ENCODE results near the gene ZFYVE19. TPM values are rescaled to one million over a fixed set of nuclear protein-coding genes. Genes with fewer than 3 reads are reported as not detected.
A peak's percentile ranks its signal among the peaks of the same experiment; 100 is the strongest.

Gene ZFYVE19
- total and polyA plus RNA-seq, 2 of the 13 experiments (the other 11 are each of a cell fraction or from before 2014, with no cell fraction given), result 23.3 to 44.0 TPM

- TF ChIP-seq ZNF703 (CRISPR knock-in tag; IDR thresholded peaks at IDR 0.05; ENCODE audit: borderline replicate concordance), result no peak
- TF ChIP-seq ETV6 (CRISPR knock-in tag; conservative IDR thresholded peaks at IDR 0.05), result no peak
- TF ChIP-seq ZNF263 (CRISPR knock-in tag; IDR thresholded peaks at IDR 0.05), result peak; percentile 87
- TF ChIP-seq MYNN (CRISPR knock-in tag; IDR thresholded peaks at IDR 0.05; ENCODE audit: low read depth), result no peak
- peak; percentile 58; the same call in 1 of the 2 replicates for TF ChIP-seq RELA (CRISPR knock-in tag; IDR thresholded peaks at IDR 0.05)
- TF ChIP-seq ZNF672 (CRISPR knock-in tag; IDR thresholded peaks at IDR 0.05), result no peak
- TF ChIP-seq ARNT (IDR thresholded peaks at IDR 0.05), result no peak
- TF ChIP-seq ZFP82 (CRISPR knock-in tag; IDR thresholded peaks at IDR 0.05; ENCODE audit: borderline replicate concordance), result no peak
- no peak for TF ChIP-seq ZNF354B (CRISPR knock-in tag; IDR thresholded peaks at IDR 0.05)
- peak; percentile 51; the same call in 1 of the 2 replicates for TF ChIP-seq SALL2 (CRISPR knock-in tag; IDR thresholded peaks at IDR 0.05)
- TF ChIP-seq ZNF562 (CRISPR knock-in tag; IDR thresholded peaks at IDR 0.05; ENCODE audit: borderline replicate concordance), result no peak
- TF ChIP-seq ZNF569 (CRISPR knock-in tag; IDR thresholded peaks at IDR 0.05; ENCODE audit: borderline replicate concordance), result no peak
- TF ChIP-seq MAX (IDR thresholded peaks at IDR 0.05), result no peak; the same call in 1 of the 2 replicates
- no peak for TF ChIP-seq HES4 (CRISPR knock-in tag; IDR thresholded peaks at IDR 0.05; ENCODE audit: borderline replicate concordance)
- TF ChIP-seq PHB2 (IDR thresholded peaks at IDR 0.05; ENCODE audit: partially characterized antibody), result no peak
- TF ChIP-seq SMAD9 (CRISPR knock-in tag; IDR thresholded peaks at IDR 0.05), result no peak
- TF ChIP-seq RFX1 (IDR thresholded peaks at IDR 0.05), result no peak
- TF ChIP-seq ZNF674 (CRISPR knock-in tag; IDR thresholded peaks at IDR 0.05; ENCODE audit: low read depth), result no peak
- TF ChIP-seq ZFP1 (CRISPR knock-in tag; IDR thresholded peaks at IDR 0.05), result no peak
- TF ChIP-seq, protein P1, sequence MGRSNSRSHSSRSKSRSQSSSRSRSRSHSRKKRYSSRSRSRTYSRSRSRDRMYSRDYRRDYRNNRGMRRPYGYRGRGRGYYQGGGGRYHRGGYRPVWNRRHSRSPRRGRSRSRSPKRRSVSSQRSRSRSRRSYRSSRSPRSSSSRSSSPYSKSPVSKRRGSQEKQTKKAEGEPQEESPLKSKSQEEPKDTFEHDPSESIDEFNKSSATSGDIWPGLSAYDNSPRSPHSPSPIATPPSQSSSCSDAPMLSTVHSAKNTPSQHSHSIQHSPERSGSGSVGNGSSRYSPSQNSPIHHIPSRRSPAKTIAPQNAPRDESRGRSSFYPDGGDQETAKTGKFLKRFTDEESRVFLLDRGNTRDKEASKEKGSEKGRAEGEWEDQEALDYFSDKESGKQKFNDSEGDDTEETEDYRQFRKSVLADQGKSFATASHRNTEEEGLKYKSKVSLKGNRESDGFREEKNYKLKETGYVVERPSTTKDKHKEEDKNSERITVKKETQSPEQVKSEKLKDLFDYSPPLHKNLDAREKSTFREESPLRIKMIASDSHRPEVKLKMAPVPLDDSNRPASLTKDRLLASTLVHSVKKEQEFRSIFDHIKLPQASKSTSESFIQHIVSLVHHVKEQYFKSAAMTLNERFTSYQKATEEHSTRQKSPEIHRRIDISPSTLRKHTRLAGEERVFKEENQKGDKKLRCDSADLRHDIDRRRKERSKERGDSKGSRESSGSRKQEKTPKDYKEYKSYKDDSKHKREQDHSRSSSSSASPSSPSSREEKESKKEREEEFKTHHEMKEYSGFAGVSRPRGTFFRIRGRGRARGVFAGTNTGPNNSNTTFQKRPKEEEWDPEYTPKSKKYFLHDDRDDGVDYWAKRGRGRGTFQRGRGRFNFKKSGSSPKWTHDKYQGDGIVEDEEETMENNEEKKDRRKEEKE (IDR thresholded peaks at IDR 0.05), result no peak
- peak; percentile 45; the same call in 1 of the 2 replicates for TF ChIP-seq ZNF788 (CRISPR knock-in tag; IDR thresholded peaks at IDR 0.05; ENCODE audit: borderline replicate concordance)
- TF ChIP-seq ZMYM3 (CRISPR knock-in tag; IDR thresholded peaks at IDR 0.05), result no peak
- TF ChIP-seq EZH2 (conservative IDR thresholded peaks at IDR 0.05; ENCODE audit: low read depth, low read length), result no peak
- no peak for TF ChIP-seq ZNF546 (CRISPR knock-in tag; conservative IDR thresholded peaks at IDR 0.05)
- 0 out of 2 replicates have a peak, but pooled peaks have one; percentile 43 for TF ChIP-seq ZNF205 (CRISPR knock-in tag; IDR thresholded peaks at IDR 0.05)
- TF ChIP-seq PREB (CRISPR knock-in tag; IDR thresholded peaks at IDR 0.05), result no peak
- no peak for TF ChIP-seq TCF7L2 (IDR thresholded peaks at IDR 0.05; ENCODE audit: low read depth, low read length)
- TF ChIP-seq GPN1 (CRISPR knock-in tag; IDR thresholded peaks at IDR 0.05; ENCODE audit: borderline replicate concordance), result no peak
- peak; percentile 98 for TF ChIP-seq STAG1 (CRISPR knock-in tag; IDR thresholded peaks at IDR 0.05)
Measured at GRCh38 chr15:40782609-40783227, 24.2 kb upstream of the ZFYVE19 start (continued).

Data from HepG2 (cell line).